Body of pancreas (tissue), 4 donors: Measurements from ENCODE around the gene PDE3A.

Experiments
- POLR2A ChIP-seq, 3 donors: fragments of 450-650 bp; IDR thresholded peaks; one replicate each; pipeline ENCODE4 v1.6.1; 2016; ENCODE audit warnings: antibody characterized with exemption in 3 of 3, mild to moderate bottlenecking in 2 of 3
- TF ChIP-seq, protein P1 (sequence below), 7 experiments: fragments of 450-650 bp in 4 of 7; fragments of 200-600 bp in 3 of 7; sonication (generic) in 3 of 7; IDR thresholded peaks; one replicate each; pipeline ENCODE4 v1.5.1; 2016 to 2019; ENCODE audit warnings: antibody characterized with exemption in 7 of 7

DNA sequence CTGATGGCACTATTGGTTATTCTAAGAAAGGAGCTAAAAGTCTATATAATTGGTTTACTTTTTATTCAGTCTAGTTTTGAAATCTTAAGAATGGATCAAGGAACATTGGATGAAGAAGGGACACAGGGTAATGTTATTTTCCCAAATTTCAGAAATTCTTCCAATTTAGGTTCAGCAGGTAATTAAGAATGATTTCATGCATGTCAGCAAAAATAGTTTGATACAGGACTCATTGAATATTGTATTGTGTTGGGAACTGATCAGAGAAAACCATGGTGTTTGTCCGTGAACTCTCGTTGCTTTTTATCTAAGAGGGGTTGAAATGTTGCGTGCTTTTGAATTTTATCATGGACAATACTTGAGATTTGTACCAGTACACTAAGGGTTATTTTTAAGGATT lies 58.6 kb downstream of the PDE3A start:
- TF ChIP-seq POLR2A (IDR thresholded peaks at IDR 0.05), result no peak
- TF ChIP-seq, protein P1, sequence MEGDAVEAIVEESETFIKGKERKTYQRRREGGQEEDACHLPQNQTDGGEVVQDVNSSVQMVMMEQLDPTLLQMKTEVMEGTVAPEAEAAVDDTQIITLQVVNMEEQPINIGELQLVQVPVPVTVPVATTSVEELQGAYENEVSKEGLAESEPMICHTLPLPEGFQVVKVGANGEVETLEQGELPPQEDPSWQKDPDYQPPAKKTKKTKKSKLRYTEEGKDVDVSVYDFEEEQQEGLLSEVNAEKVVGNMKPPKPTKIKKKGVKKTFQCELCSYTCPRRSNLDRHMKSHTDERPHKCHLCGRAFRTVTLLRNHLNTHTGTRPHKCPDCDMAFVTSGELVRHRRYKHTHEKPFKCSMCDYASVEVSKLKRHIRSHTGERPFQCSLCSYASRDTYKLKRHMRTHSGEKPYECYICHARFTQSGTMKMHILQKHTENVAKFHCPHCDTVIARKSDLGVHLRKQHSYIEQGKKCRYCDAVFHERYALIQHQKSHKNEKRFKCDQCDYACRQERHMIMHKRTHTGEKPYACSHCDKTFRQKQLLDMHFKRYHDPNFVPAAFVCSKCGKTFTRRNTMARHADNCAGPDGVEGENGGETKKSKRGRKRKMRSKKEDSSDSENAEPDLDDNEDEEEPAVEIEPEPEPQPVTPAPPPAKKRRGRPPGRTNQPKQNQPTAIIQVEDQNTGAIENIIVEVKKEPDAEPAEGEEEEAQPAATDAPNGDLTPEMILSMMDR (IDR thresholded peaks at IDR 0.05), result no peak
